AG10803 (cell line): ENCODE results near the gene CPS1.
A peak's percentile ranks its signal among the peaks of the same experiment; 100 is the strongest.

Experiments used
- DNase-seq: peaks from one replicate; pipeline ENCODE4 v3.0.0; 2010; ENCODE audit warnings: low read depth
- H3K4me3 ChIP-seq: 2 replicates; pipeline ENCODE4 v1.5.1; 2011; ENCODE audit warnings: mild to moderate bottlenecking, low read length, control low read depth
- TF ChIP-seq, protein P1 (sequence below): conservative IDR thresholded peaks from 2 replicates; pipeline ENCODE4 v1.5.1; 2011; ENCODE audit warnings: mild to moderate bottlenecking, low read length, control low read depth, inconsistent platforms

Gene CPS1

DNA sequence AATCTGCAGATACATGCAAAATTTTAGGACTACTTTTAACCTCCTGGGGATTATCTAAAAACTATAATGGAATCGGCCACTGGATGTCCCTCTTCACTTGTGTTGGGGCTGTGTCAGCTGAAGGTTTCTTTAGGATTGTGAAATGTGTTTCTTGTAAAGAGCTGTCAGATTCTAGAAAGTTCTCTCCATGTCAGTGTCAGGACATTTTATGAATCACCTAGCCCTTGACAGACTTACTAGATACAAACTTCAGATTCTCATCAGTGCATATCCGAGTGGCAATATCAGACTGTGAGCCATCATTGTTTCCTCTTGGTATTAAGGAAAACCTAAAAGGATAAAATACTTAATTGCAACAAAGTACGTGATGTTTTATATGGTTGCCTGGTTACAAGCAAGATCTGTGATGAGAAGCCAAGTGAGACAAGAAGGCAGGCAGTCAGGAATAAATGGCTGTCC, 107.3 kb downstream of the CPS1 start:
- H3K4me3 ChIP-seq, result no peak overlapping the region
- TF ChIP-seq, protein P1, sequence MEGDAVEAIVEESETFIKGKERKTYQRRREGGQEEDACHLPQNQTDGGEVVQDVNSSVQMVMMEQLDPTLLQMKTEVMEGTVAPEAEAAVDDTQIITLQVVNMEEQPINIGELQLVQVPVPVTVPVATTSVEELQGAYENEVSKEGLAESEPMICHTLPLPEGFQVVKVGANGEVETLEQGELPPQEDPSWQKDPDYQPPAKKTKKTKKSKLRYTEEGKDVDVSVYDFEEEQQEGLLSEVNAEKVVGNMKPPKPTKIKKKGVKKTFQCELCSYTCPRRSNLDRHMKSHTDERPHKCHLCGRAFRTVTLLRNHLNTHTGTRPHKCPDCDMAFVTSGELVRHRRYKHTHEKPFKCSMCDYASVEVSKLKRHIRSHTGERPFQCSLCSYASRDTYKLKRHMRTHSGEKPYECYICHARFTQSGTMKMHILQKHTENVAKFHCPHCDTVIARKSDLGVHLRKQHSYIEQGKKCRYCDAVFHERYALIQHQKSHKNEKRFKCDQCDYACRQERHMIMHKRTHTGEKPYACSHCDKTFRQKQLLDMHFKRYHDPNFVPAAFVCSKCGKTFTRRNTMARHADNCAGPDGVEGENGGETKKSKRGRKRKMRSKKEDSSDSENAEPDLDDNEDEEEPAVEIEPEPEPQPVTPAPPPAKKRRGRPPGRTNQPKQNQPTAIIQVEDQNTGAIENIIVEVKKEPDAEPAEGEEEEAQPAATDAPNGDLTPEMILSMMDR, result peak; percentile 40
- peak; percentile 28 for DNase-seq

DNA sequence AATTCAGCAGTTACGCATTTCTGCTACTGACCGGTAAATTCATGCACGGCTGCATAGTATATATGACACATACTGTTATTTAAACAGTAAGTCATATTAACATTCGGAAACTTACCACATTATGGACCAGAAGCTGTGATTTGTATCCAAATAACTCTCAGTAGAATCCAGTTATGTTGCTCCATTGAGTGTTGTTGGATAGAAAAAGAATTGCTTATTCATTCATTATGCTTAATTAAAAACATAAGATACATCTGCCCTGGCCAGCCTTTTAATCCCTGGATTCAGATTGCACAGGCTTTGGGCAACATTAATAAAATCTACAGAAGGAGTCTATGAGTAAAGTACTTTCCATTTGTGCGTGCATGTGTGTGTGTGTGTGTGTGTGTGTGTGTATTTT, 111.3 kb downstream of the CPS1 start:
- DNase-seq, result peak; percentile 56
- TF ChIP-seq, protein P1, result no peak
- no peak overlapping the region for H3K4me3 ChIP-seq

- DNase-seq, result no peak
- no peak overlapping the region for H3K4me3 ChIP-seq
- TF ChIP-seq, protein P1, result no peak
Measured at GRCh38 chr2:210671065-210671464, 114.7 kb downstream of the CPS1 start.

DNA sequence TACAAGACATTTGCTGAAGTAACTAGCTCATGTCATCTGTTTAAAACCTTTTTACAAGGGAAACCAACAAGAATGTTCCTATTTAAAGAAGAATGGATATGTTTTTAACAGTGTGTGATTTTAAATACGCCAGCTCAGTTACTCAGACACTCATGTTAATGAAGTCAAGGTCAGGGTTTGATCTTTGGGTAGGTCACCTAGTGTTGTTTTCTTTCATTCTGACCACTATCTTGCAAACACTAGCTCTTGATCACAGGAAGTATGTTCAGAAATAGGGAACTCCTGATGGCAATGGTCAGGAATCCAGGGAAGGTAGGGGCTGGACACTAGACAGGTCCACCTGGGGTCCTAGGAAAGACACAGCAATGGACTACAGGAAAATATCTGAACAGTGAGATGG, 116.7 kb downstream of the CPS1 start:
- H3K4me3 ChIP-seq, result no peak overlapping the region
- no peak for DNase-seq
- TF ChIP-seq, protein P1, result no peak

- H3K4me3 ChIP-seq, result no peak overlapping the region
- TF ChIP-seq, protein P1, result no peak
- DNase-seq, result no peak
Measured at GRCh38 chr2:210676067-210676466, 119.7 kb downstream of the CPS1 start.

DNA sequence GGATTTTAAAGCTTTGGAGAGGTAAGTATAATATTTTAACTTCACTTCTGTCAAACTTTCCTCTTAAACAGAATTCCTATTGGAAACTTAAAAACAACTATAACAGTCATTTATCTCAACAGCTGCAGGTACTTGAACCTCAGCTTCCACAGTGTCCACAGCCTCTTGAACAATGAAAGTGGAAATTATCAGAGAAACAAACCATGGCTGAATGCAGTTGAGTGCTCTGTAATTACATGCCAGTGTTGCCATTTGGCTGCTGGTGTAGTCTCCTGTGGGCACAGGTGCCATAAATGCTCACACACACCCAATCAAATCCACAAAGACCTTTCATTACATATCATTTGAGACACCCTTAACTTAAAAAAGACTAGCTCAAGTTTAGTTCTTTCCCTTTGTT, 125.1 kb downstream of the CPS1 start:
- TF ChIP-seq, protein P1, result no peak
- no peak for DNase-seq
- no peak overlapping the region for H3K4me3 ChIP-seq

GRCh38 chr2:210686401-210686800, 130.0 kb downstream of the CPS1 start:
- DNase-seq, result no peak
- no peak overlapping the region for H3K4me3 ChIP-seq
- TF ChIP-seq, protein P1, result no peak
